HG03060 (cell line): ENCODE data around the gene CDH13.

Experiments used
- ATAC-seq: cut with Tn5 transposase; IDR thresholded peaks from one replicate; pipeline ENCODE4 v1.9.1; 2021; ENCODE audit warnings: low read depth, moderate number of reproducible peaks; ENCODE audit not compliant: unreplicated experiment

The CDH13 gene

GRCh38 chr16:82874672-82875071 lies 247.9 kb downstream of the CDH13 start:
- no peak for ATAC-seq

GRCh38 chr16:82876951-82877350 lies 250.2 kb downstream of the CDH13 start:
- ATAC-seq, result no peak

GRCh38 chr16:82878466-82878865 lies 251.7 kb downstream of the CDH13 start:
- ATAC-seq, result no peak

- no peak for ATAC-seq
Observed at GRCh38 chr16:82880346-82880745, 253.6 kb downstream of the CDH13 start.

GRCh38 chr16:82881516-82881915 lies 254.7 kb downstream of the CDH13 start:
- no peak for ATAC-seq

GRCh38 chr16:82882226-82882625 lies 255.5 kb downstream of the CDH13 start:
- no peak for ATAC-seq

GRCh38 chr16:82882982-82883835 lies 256.4 kb downstream of the CDH13 start:
- ATAC-seq, result no peak

- no peak for ATAC-seq
Observed at GRCh38 chr16:82884320-82884898, 257.6 kb downstream of the CDH13 start.

GRCh38 chr16:82886146-82886545 lies 259.4 kb downstream of the CDH13 start:
- ATAC-seq, result no peak

GRCh38 chr16:82888591-82889001 lies 261.8 kb downstream of the CDH13 start:
- no peak for ATAC-seq

GRCh38 chr16:82891424-82891823 lies 264.7 kb downstream of the CDH13 start:
- no peak for ATAC-seq

GRCh38 chr16:82891918-82892317 lies 265.1 kb downstream of the CDH13 start:
- no peak for ATAC-seq

- ATAC-seq, result no peak
Observed at GRCh38 chr16:82892324-82892723, 265.6 kb downstream of the CDH13 start.

- no peak for ATAC-seq
Observed at GRCh38 chr16:82895843-82896242, 269.1 kb downstream of the CDH13 start.

GRCh38 chr16:82899006-82899405 lies 272.2 kb downstream of the CDH13 start:
- no peak for ATAC-seq

GRCh38 chr16:82899731-82900450 lies 273.1 kb downstream of the CDH13 start:
- ATAC-seq, result no peak

- no peak for ATAC-seq
Observed at GRCh38 chr16:82900559-82900958, 273.8 kb downstream of the CDH13 start.

- ATAC-seq, result no peak
Observed at GRCh38 chr16:82911925-82912324, 285.2 kb downstream of the CDH13 start.

- no peak for ATAC-seq
Observed at GRCh38 chr16:82915139-82915824, 288.5 kb downstream of the CDH13 start.

- no peak for ATAC-seq
Observed at GRCh38 chr16:82917886-82918595, 291.3 kb downstream of the CDH13 start.
